Measurements from ENCODE around the gene MSRB1. TPM values are rescaled to one million over a fixed set of nuclear protein-coding genes. Genes with fewer than 3 reads are reported as not detected.
A peak's percentile ranks its signal among the peaks of the same experiment; 100 is the strongest.

Gene MSRB1
- total and polyA plus RNA-seq, 2 of the 8 experiments (the other 6 are each of a cell fraction or from before 2014, with no cell fraction given), result 28.2 to 51.4 TPM

- peaks cover 0 to 7% (median 0%) of the 10 kb centered on the region in 4 experiments; a peak in 1 of 8 replicates for H3K36me3 ChIP-seq (ENCODE audit: control insufficient read depth in 2 of 4, insufficient read depth in 4 of 4, low read length in 3 of 4)
- H4K91ac ChIP-seq (replicated peaks; ENCODE audit: insufficient read length, low read length), result no peak overlapping the region
- H3K4me1 ChIP-seq (replicated peaks in 1 of 4; ENCODE audit: control insufficient read depth in 3 of 4, insufficient read depth in 4 of 4, low read length in 3 of 4), result peaks cover 0 to 37% (median 23%) of the 10 kb centered on the region in 4 experiments; a peak in 6 of 7 replicates
- peaks cover 9% of the 10 kb centered on the region; the same call in 1 of the 2 replicates for H3K23me2 ChIP-seq (ENCODE audit: low read depth, low read length)
- no peak overlapping the region for H2BK5ac ChIP-seq (ENCODE audit: low read depth, low read length)
- peaks cover 39 to 81% (median 65%) of the 10 kb centered on the region in 4 experiments for H3K27me3 ChIP-seq (replicated peaks in 1 of 4; ENCODE audit: control insufficient read depth in 3 of 4, extremely low read depth in 1 of 4, insufficient read depth in 3 of 4, low read length in 3 of 4)
- H2BK15ac ChIP-seq (ENCODE audit: low read length), result no peak overlapping the region
- H2AFZ ChIP-seq (ENCODE audit: low read length), result no peak overlapping the region
- H2BK12ac ChIP-seq (ENCODE audit: low read depth, low read length), result no peak overlapping the region
- no peak overlapping the region for H3K56ac ChIP-seq (replicated peaks; ENCODE audit: insufficient read length, low read depth, low read length)
- H3K79me1 ChIP-seq (ENCODE audit: low read depth, low read length), result no peaks in the 10 kb centered on the region
- no peak overlapping the region for H2BK120ac ChIP-seq (replicated peaks; ENCODE audit: low read depth, low read length)
- no peak overlapping the region for H3K18ac ChIP-seq (ENCODE audit: extremely low read depth, low read length)
- no peak overlapping the region for H2BK20ac ChIP-seq (ENCODE audit: low read length)
- no peak overlapping the region for H2AK5ac ChIP-seq (ENCODE audit: low read depth, low read length)
- no peaks in the 10 kb centered on the region for H3K9me3 ChIP-seq (ENCODE audit: insufficient read depth in 2 of 2, low read depth in 1 of 2, low read length in 1 of 2)
- H4K5ac ChIP-seq (ENCODE audit: insufficient read length, low read depth, low read length), result no peak overlapping the region
- CTCF ChIA-PET (ENCODE audit: partially characterized antibody), result no interaction called here
- DNase-seq (ENCODE audit: low read depth in 1 of 2, low spot score in 2 of 2) (no peak), FAIRE-seq (no peak)
- H3K4me2 ChIP-seq (ENCODE audit: insufficient read depth in 1 of 2, low read depth in 2 of 2, low read length in 2 of 2), result peak overlapping the region; percentile 65 to 80
- POLR2A ChIA-PET (ENCODE audit: partially characterized antibody), result interaction anchor here (1.0 to 2.1 kb wide), 2 partner anchors 10 to 47 kb away, joined by 4 to 15 read pairs; partner anchors contain the start of gene RPS2
- no peak overlapping the region for H3K14ac ChIP-seq (ENCODE audit: insufficient read length)
- no peak overlapping the region for H3K4ac ChIP-seq (replicated peaks; ENCODE audit: insufficient read length, low read depth, low read length)
- H3K27ac ChIP-seq (ENCODE audit: low read depth, low read length), result no peak overlapping the region
- H3K23ac ChIP-seq (ENCODE audit: insufficient read length), result no peak overlapping the region
- no peak overlapping the region for H3K9ac ChIP-seq (replicated peaks in 1 of 4; ENCODE audit: extremely low read depth in 1 of 4, low read depth in 3 of 4, low read length in 3 of 4)
- no peaks in the 10 kb centered on the region for H3K79me2 ChIP-seq (ENCODE audit: control insufficient read depth in 1 of 2, insufficient read depth in 2 of 2, low read length in 2 of 2)
- peak overlapping the region; percentile 7 to 54 (median 24); a peak in 6 of 8 replicates for H3K4me3 ChIP-seq (ENCODE audit: extremely low read depth in 1 of 4, insufficient read depth in 2 of 4, low read depth in 3 of 4, low read length in 4 of 4)
- H4K20me1 ChIP-seq (replicated peaks in 1 of 2; ENCODE audit: control insufficient read depth in 1 of 2, insufficient read depth in 2 of 2, low read length in 2 of 2), result peaks cover 4 to 9% of the 10 kb centered on the region in 2 experiments
- H4K8ac ChIP-seq (ENCODE audit: extremely low read depth, insufficient read depth, low read length), result no peak overlapping the region; the same call in 1 of the 2 replicates
- 6% methylated on average over 9 of the region's 81 CpGs; no CpG with 5 or more reads in 1 of the 2 experiments for WGBS, 2 experiments (ENCODE audit: extremely low coverage in 1 of 2, insufficient coverage in 1 of 2, insufficient read length in 1 of 2, insufficient replicate concordance in 2 of 2, low coverage in 1 of 2, low lambda C conversion rate in 2 of 2, missing lambda C conversion rate in 1 of 2)
- TF ChIP-seq SUZ12 (IDR thresholded peaks at IDR 0.05; ENCODE audit: low read length) (peak; percentile 98), EZH2 (IDR thresholded peaks at IDR 0.05; ENCODE audit: low read depth, low read length, severe bottlenecking) (peak; percentile 93), RNF2 (IDR thresholded peaks at IDR 0.05; ENCODE audit: borderline replicate concordance, low read depth, low read length, missing control alignments, poor library complexity, severe bottlenecking) (peak; percentile 74), KDM4A (IDR thresholded peaks at IDR 0.05; ENCODE audit: low read depth, low read length, severe bottlenecking) (peak; percentile 33), SRF (IDR thresholded peaks at IDR 0.05; ENCODE audit: low read depth, low read length) (no peak), SAP30 (IDR thresholded peaks at IDR 0.05; ENCODE audit: insufficient read depth, insufficient replicate concordance, low read length) (no peak), CHD1 (IDR thresholded peaks at IDR 0.05; ENCODE audit: low read depth, low read length) (no peak), RXRA (IDR thresholded peaks at IDR 0.05; ENCODE audit: insufficient read depth, low read depth, low read length) (no peak)
- TF ChIP-seq, protein P1, sequence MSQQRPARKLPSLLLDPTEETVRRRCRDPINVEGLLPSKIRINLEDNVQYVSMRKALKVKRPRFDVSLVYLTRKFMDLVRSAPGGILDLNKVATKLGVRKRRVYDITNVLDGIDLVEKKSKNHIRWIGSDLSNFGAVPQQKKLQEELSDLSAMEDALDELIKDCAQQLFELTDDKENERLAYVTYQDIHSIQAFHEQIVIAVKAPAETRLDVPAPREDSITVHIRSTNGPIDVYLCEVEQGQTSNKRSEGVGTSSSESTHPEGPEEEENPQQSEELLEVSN (IDR thresholded peaks at IDR 0.05), result 0 out of 2 replicates have a peak, but pooled peaks have one; percentile 23
- TF ChIP-seq, protein P2, sequence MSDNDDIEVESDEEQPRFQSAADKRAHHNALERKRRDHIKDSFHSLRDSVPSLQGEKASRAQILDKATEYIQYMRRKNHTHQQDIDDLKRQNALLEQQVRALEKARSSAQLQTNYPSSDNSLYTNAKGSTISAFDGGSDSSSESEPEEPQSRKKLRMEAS (IDR thresholded peaks at IDR 0.05), result 0 out of 2 replicates have a peak, but pooled peaks have one; percentile 21
These were observed 25.2 kb downstream of the MSRB1 start for GRCh38 chr16:1917665-1918350.

Measured in H1 (cell line).